SU-DHL-6 (cell line): Measurements from ENCODE around the gene GPBP1L1.
"Not testable (repeated sequence)": the region's sequence is repeated elsewhere in the genome, so short reads cannot be mapped to it uniquely, and the experiment has no call there.

Source experiments
- H2AFZ ChIP-seq: fragments of 200-600 bp; sonication (generic); 2 replicates; pipeline ENCODE4 v1.6.1; 2014; ENCODE audit warnings: low read depth, mild to moderate bottlenecking, moderate library complexity, mixed read lengths, antibody characterized with exemption, low read length; ENCODE audit not compliant: severe bottlenecking
- H3F3A ChIP-seq: fragments of 200-600 bp; shearing (Covaris generic); 2 replicates; pipeline ENCODE4 v1.6.0; 2016; ENCODE audit warnings: antibody characterized with exemption, mild to moderate bottlenecking; ENCODE audit not compliant: insufficient read depth
- H3K27ac ChIP-seq: fragments of 200-600 bp; sonication (generic); 2 replicates; pipeline ENCODE4 v1.5.1; 2016; ENCODE audit warnings: low read depth, mild to moderate bottlenecking, low read length, moderate library complexity, mixed read lengths
- H3K27me3 ChIP-seq: fragments of 200-600 bp; sonication (generic), shearing (Covaris generic); 2 replicates; pipeline ENCODE4 v1.6.0; 2014; ENCODE audit warnings: mild to moderate bottlenecking, low read length
- H3K36me3 ChIP-seq: fragments of 200-600 bp; sonication (generic); 2 replicates; pipeline ENCODE4 v1.6.1; 2014; ENCODE audit warnings: mild to moderate bottlenecking, low read length, mixed read lengths
- H3K4me2 ChIP-seq: fragments of 300-600, 200-600 bp; shearing (Covaris generic), sonication (generic); 2 replicates; pipeline ENCODE4 v1.6.0; 2014; ENCODE audit warnings: low read length, low read depth, mild to moderate bottlenecking; ENCODE audit not compliant: poor library complexity, severe bottlenecking
- H3K4me3 ChIP-seq: fragments of 200-600 bp; sonication (generic); 2 replicates; pipeline ENCODE4 v1.5.1; 2014; ENCODE audit warnings: antibody characterized with exemption, low read length, mild to moderate bottlenecking, mixed read lengths; ENCODE audit not compliant: insufficient read depth, poor library complexity, severe bottlenecking
- H3K79me2 ChIP-seq: fragments of 200-600 bp; sonication (generic); 2 replicates; pipeline ENCODE4 v1.6.1; 2014; ENCODE audit warnings: mild to moderate bottlenecking, low read length, moderate library complexity; ENCODE audit not compliant: insufficient read depth
- H3K9ac ChIP-seq: fragments of 200-600 bp; sonication (generic); 2 replicates; pipeline ENCODE4 v1.7.0; 2014; ENCODE audit warnings: mild to moderate bottlenecking, low read length
- H3K9me2 ChIP-seq: fragments of 200-600 bp; sonication (generic); replicated peaks from 2 replicates; pipeline ENCODE4 v1.6.1; 2014; ENCODE audit warnings: low read length; ENCODE audit not compliant: insufficient read depth
- H3K9me3 ChIP-seq: fragments of 200-600 bp; sonication (generic); 2 replicates; pipeline ENCODE4 v1.6.1; 2014; ENCODE audit warnings: low read length, mixed read lengths; ENCODE audit not compliant: insufficient read depth
- H4K20me1 ChIP-seq: fragments of 200-600 bp; sonication (generic); 2 replicates; pipeline ENCODE4 v1.6.1; 2014; ENCODE audit warnings: low read depth, mild to moderate bottlenecking, antibody characterized with exemption, low read length, moderate library complexity, mixed read lengths
- EZH2phosphoT487 ChIP-seq: fragments of 200-600 bp; sonication (generic), shearing (Covaris generic); conservative IDR thresholded peaks from 2 replicates; pipeline ENCODE4 v1.6.1; 2018; ENCODE audit warnings: mild to moderate bottlenecking, antibody characterized with exemption, low read length, moderate library complexity, mixed read lengths
- TF ChIP-seq, protein P1 (sequence below): fragments of 200-600 bp; sonication (generic); IDR thresholded peaks from one replicate; pipeline ENCODE4 v1.5.1; 2017; ENCODE audit warnings: antibody characterized with exemption, mild to moderate bottlenecking, low read length, moderate library complexity; ENCODE audit not compliant: insufficient read depth, poor library complexity, severe bottlenecking

The GPBP1L1 gene, protein sequence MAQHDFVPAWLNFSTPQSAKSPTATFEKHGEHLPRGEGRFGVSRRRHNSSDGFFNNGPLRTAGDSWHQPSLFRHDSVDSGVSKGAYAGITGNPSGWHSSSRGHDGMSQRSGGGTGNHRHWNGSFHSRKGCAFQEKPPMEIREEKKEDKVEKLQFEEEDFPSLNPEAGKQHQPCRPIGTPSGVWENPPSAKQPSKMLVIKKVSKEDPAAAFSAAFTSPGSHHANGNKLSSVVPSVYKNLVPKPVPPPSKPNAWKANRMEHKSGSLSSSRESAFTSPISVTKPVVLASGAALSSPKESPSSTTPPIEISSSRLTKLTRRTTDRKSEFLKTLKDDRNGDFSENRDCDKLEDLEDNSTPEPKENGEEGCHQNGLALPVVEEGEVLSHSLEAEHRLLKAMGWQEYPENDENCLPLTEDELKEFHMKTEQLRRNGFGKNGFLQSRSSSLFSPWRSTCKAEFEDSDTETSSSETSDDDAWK

DNA sequence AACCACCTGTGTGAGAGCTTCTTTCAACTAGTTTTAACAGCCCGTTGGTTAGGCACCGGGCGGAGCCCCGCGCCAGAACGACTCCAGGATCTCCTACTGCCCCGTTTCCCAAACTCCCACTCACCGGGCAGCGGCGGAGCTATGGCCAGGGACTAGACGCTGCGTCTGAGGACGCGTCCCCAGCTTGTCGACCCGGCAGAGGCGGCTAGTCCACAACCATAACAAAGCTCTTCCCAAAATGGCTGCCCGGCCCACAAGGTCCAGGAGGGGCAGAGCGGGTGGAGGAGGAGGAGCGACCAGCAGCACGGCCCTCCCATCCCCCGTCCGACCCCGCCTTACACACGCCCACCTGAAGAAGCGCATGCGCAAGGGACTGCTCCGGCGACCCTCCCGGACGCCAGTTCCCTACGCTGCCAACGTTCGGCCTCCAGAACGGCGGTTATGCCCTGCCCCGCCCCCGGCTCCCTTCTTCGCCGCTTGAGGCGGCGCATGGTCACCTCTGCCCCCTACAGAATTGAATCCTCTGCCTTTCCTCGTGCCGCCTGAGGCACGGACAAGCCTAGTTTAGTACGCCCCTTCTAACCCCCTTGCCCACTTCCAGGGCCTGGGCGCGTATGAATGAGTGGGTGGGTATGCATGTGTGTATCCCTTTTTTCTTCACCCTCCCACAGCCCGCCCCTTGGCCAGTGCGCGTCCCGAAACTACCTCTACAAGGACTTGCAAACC, at the start of gene GPBP1L1:
Gene GPBP1L1 (minus strand): TSS at position 246 of the 726 bp plus-strand sequence. CDS start 27,446 bp downstream, outside the sequence.
- TF ChIP-seq, protein P1, sequence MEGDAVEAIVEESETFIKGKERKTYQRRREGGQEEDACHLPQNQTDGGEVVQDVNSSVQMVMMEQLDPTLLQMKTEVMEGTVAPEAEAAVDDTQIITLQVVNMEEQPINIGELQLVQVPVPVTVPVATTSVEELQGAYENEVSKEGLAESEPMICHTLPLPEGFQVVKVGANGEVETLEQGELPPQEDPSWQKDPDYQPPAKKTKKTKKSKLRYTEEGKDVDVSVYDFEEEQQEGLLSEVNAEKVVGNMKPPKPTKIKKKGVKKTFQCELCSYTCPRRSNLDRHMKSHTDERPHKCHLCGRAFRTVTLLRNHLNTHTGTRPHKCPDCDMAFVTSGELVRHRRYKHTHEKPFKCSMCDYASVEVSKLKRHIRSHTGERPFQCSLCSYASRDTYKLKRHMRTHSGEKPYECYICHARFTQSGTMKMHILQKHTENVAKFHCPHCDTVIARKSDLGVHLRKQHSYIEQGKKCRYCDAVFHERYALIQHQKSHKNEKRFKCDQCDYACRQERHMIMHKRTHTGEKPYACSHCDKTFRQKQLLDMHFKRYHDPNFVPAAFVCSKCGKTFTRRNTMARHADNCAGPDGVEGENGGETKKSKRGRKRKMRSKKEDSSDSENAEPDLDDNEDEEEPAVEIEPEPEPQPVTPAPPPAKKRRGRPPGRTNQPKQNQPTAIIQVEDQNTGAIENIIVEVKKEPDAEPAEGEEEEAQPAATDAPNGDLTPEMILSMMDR: no peak
- TF ChIP-seq EZH2phosphoT487: no peak
- Histone ChIP-seq H3K4me3 (peak within 1 kb of the TSS; percentile 97), H3K9ac (peak within 1 kb of the TSS; percentile 82), H3K36me3 (no peaks in the 10 kb centered on the region; the same call in 1 of the 2 replicates), H4K20me1 (peaks cover 14% of the 10 kb centered on the region), H3K79me2 (peaks cover 83% of the 10 kb centered on the region), H2AFZ (peak within 1 kb of the TSS; percentile 86), H3K27me3 (no peaks in the 10 kb centered on the region), H3K9me2 (no peaks in the 10 kb centered on the region), H3K4me2 (peak within 1 kb of the TSS; percentile 97), H3K9me3 (no peaks in the 10 kb centered on the region), H3F3A (peaks cover 21% of the 10 kb centered on the region), H3K27ac (peak within 1 kb of the TSS; percentile 94)

- H3K4me2 ChIP-seq: no peak overlapping the region
- TF ChIP-seq EZH2phosphoT487: no peak
- TF ChIP-seq, protein P1: no peak
These were observed 44.5 kb upstream of the GPBP1L1 start for GRCh38 chr1:45730780-45731319.

DNA sequence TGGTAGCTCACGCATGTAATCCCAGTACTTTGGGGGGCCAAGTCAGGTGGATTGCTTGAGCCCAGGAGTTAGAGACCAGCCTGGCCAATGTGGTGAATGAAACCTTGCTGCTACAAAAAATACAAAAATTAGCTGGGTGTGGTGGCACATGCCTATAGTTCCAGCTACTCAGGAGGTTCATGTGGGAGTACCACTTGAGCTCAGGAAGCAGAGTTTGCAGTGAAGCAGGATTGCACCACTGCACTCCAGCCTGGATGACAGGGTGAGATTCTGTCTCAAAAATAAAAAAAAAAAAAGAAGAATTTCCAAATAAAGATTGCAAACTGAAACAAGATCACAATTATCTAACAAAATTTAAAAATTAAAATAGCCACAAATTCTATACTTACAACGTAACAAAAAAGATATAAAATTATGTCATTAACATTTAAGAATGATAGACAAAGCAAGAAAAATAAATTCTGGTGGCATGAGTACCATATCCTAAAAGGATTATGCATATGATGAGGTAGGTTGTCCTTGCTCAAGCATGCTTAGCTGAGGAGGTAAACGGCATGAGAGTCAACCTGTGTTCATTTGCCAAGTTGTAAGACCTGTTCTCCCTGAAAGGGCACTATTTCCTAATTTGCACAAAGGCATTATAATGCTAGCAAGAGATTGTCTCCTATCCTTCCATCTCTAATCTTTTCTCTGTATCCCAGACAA, 43.9 kb upstream of the GPBP1L1 start:
- TF ChIP-seq EZH2phosphoT487: no peak
- TF ChIP-seq, protein P1: no peak
- Histone ChIP-seq H4K20me1 (no peaks in the 10 kb centered on the region), H3K9ac (no peak overlapping the region), H3K9me3 (no peaks in the 10 kb centered on the region), H3K4me3 (no peak overlapping the region), H3K27ac (no peak overlapping the region), H2AFZ (no peak overlapping the region), H3K4me2 (no peak overlapping the region), H3K9me2 (no peaks in the 10 kb centered on the region), H3K27me3 (no peaks in the 10 kb centered on the region), H3F3A (no peaks in the 10 kb centered on the region; the same call in 1 of the 2 replicates), H3K79me2 (no peaks in the 10 kb centered on the region), H3K36me3 (no peaks in the 10 kb centered on the region; the same call in 1 of the 2 replicates)

More at GRCh38 chr1:45730780-45731319, 44.5 kb upstream of the GPBP1L1 start:
- H2AFZ ChIP-seq: no peak overlapping the region
- no peaks in the 10 kb centered on the region for H3K9me3 ChIP-seq
- no peaks in the 10 kb centered on the region; the same call in 1 of the 2 replicates for H3K36me3 ChIP-seq
- no peak overlapping the region for H3K9ac ChIP-seq
- no peaks in the 10 kb centered on the region for H4K20me1 ChIP-seq
- no peaks in the 10 kb centered on the region for H3K27me3 ChIP-seq
- no peaks in the 10 kb centered on the region for H3K79me2 ChIP-seq
- no peaks in the 10 kb centered on the region for H3K9me2 ChIP-seq
- H3K4me3 ChIP-seq: no peak overlapping the region
- H3K27ac ChIP-seq: no peak overlapping the region
- H3F3A ChIP-seq: no peaks in the 10 kb centered on the region; the same call in 1 of the 2 replicates

DNA sequence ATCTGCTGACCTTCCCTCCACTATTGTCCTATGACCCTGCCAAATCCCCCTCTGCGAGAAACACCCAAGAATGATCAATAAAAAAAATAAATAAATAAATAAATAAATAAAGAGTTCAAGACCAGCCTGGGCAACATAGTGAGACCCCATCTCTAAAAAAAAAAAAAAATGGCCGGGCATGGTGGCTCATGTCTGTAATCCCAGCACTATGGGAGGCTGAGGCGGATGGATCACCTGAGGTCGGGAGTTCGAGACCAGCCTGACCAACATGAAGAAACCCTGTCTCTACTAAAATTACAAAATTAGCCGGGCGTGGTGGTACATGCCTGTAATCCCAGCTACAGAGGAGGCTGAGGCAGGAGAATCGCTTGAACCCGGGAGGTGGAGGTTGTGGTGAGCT, 39.7 kb upstream of the GPBP1L1 start:
- H3K27ac ChIP-seq, H3K27me3 ChIP-seq, H3K4me3 ChIP-seq, H2AFZ ChIP-seq, H4K20me1 ChIP-seq, H3K9me2 ChIP-seq, H3K79me2 ChIP-seq, H3K9ac ChIP-seq, H3K9me3 ChIP-seq, H3K36me3 ChIP-seq, H3K4me2 ChIP-seq: not testable (repeated sequence)
- H3F3A ChIP-seq: peaks cover 11% of the 10 kb centered on the region; the same call in 1 of the 2 replicates
